ENCODE measurements around the gene C1QTNF3.

C1QTNF3 gene

DNA sequence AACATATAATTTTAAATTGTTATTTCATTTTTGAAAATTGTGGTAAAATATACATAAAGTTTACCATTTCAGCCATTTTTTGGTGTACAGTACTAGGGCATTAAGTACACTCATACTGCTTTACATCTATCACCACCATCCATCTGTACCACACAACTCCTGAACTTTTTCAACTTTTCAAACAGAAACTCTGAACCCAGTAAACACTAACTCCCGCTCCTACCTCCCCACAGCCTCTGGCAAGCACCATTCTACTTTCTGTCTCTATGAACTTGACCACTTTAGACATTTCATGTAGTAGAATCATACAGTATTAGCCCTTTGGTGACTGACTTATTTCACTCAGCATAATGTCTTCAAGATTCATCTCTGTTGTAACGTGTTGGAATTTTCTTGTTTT, 50.1 kb downstream of the C1QTNF3 start:
- DNase-seq = no peak

DNA sequence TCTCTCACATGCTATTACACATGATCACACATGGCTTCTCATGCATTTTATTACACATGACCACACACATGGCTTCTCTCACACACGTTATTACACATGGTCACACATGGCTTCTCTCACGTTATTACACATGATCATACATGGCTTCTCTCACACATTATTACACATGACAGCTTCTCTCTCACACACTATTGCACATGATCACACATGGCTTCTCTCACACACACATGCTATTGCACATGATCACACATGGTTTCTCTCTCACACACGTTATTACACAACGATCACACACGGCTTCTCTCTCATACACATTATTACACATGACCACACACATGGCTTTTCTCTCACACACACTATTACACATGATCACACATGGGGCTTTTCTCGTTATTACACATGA, 57.6 kb downstream of the C1QTNF3 start:
- no peak for DNase-seq

DNA sequence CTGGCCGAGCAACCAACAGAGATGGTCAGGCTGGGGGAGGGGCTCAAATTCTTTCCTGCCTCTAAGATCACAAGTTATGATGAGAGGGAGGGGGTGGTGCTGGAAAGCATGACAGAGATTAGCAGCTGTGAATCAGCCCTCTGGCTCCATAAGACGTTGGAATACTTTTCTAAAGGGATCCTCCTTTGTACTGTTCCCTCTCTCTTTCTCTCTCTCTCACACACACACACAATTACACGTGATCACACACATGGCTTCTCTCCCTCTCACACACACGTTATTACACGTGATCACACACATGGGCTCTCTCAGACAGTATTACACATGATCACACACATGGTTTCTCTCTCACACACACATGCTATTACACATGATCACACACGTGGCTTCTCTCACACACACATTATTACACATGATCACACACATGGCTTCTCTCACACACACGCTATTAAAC, 58.3 kb downstream of the C1QTNF3 start, which contains the start of gene SLC45A2:
Gene SLC45A2 (minus strand): TSS at position 23 of the 454 bp plus-strand sequence. CDS start 110 bp downstream, outside the sequence.
- DNase-seq = no peak

DNA sequence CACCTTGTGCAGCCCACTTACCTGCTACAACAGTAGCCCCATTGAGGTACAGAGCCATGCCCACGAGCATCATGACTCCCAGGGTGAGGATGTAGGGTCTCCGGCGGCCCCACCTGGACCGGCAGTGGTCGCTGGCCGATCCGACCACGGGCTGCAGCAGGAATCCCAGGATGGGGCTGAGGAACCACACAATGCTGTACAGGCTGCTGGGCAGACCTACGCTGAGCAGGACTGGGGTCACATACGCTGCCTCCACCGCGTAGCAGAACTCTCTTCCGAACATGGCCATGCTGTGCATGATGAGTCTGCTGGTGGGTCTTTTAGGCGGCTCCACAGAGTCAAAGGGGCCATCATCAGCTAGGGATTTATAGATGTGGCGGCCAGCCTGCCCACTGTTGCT, 58.8 kb downstream of the C1QTNF3 start:
- DNase-seq = no peak

DNA sequence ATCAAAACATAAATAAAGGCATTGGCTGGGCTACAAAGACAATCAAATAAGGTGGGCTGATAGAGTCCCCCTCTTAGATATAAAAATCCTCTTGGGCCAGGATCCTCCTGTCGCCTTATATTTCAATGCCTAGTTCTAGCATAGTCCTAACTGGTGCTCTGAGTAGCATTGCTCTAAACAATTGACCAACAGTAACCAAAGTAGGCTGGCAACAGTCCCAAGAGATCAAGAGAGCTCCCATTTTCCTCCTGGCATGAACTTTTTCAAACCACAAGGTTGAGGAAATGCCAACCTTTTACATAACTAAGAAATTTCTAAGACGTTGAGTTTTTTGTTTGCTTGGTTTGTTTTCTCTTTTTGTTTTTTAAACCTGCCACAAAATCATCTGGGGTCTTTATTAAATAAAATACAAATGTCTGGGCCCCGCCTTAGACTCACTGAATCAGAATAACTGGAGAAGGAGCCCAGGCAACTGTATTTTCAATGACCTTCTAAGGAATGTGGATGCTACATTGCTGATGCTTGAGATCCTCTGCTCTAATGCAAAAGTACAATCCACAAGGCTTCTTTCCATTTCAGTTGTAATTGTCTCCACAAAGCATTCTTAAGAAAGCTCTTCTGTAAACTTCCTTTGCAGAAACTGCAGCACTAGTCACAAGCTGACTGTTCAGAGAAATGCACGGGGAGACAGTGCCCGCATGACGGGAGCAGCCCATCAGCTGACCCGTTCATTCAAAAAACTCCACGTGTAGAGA, 61.4 kb downstream of the C1QTNF3 start:
- no peak for DNase-seq

DNA sequence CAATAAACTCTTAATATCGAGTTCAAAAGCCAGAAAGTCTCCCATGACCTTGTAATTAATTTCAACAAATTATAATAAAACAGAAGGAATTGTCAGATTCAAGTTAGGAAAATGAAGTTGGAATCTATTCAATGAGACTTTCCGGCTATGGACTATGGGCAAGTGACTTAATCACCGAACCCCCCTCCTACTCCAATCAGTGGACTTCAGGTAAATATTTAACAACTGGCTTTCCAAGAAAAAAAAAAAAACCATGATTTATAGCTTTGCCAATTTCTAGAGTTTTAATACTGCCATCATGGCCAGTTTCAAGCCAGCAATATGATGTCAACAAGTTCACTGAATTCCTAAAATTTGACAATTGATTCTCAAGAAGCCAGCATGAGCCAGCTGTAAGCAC, 63.0 kb downstream of the C1QTNF3 start:
- no peak for DNase-seq

DNA sequence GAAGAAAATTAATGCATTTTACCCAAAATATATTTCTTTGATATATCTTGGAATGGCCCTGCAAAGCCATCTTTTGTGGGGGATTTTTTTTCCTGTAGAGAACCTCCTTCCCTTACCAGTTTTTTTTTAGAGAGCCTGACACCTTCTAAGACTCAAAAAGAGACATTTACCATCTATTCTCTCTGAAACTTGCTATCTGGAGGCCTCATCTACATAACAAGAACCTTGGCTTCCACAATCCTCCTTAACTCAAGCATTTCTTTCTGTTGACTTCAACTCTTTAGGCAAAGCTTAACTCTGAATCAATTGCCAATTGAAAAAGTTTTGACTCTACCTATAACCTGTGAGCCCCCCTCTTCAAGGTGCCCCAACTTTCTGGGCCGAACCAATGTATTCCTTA, 64.7 kb downstream of the C1QTNF3 start:
- no peak for DNase-seq

DNA sequence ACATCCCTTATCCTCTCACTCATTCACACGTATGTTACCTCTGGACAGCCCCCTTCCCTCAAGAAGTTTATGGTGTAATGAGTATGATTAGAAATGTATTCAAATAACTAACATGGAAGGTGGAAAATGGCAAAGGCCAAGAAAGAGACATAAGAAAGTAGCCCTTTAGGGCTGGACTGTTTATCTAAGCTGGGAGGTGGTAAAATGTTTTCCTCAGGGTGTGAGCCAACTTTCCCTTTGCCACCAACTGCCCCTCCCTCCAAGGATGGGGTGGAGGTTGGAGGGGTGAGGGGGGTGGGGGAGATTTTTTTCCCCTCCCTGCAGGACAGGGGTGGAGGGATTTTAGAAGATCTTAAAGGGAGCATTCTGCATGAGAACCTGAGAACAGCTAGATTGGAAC, 66.7 kb downstream of the C1QTNF3 start:
- DNase-seq = no peak

DNA sequence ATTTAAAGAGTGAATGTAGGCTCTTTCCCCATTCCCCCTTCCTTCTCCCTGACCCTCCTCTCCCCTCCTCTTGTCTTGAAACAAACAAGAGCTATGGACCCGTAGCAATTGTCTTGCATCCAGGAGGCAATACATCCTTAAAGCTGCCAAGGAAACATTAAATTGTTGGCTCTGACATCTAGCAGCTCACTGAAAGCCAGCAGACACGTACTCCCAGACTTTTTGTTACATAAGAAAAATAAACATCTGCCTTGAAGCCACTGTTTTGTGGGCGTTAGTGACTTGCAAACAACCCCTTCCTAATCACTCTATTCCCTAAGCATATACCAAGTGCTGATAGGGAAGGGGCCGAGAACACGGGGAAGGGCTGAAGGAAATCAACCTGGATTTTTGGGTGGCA, 67.2 kb downstream of the C1QTNF3 start:
- no peak for DNase-seq

DNA sequence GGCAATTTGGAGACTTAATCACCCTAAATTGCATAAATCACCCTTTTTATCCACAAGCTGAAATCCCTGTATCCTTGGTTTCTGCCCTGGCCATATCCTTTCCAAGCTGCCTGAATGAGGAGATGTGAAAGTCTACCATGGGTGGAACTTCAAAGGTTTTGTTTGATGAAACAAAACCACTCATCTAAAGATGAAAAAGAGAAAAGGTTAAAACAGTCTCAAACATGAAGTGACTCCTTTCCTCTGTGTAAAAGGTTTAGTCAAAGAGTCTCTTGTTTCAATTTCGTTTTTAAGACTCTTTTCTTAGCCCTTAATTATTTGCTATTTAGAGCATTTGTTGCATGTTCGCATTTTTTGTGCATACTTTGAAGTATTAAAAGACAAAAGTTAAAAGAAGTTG, 69.7 kb downstream of the C1QTNF3 start:
- DNase-seq = no peak

DNA sequence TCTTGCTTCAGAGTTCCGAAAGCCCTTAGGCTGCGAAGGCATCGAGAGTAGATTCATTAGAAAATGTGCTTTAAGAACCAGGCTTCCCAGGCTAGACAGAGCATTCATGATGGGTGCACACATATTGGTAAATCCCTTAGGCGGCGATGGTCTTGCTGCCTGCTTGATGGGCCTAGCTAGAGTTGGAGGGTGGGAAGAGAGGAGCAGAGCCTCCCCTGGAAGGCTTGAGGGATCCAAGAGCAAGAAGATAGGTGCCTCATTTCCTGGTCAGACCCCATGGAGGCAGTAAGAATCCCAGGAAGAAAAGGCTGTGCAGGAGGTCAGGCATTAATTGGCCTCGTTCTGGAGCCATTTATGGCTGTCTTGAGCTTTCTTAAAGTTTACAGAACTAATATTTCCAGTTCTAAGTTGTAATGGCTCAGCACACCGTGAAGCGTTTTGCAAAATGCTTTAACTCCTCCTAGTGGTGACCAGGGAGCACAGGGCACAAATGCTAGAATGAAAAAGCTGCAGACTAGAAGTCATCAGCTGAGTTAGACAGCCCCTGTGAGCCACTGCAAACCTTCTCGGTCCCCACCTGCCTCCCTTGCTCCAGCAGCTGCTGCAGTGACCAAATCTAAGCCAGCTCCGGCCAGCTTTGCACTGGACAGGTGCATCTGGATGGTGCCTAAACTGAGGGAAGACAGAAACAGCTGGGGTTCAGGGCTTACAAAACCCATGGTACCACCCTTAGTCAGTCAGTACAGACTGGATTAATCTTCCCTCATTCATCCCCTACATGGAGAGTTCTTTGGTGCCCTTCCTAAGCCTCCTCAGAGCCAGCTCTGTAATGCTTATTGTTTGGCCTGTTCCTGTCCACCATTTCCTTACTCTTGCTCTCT, 73.2 kb downstream of the C1QTNF3 start:
- no peak for DNase-seq

DNA sequence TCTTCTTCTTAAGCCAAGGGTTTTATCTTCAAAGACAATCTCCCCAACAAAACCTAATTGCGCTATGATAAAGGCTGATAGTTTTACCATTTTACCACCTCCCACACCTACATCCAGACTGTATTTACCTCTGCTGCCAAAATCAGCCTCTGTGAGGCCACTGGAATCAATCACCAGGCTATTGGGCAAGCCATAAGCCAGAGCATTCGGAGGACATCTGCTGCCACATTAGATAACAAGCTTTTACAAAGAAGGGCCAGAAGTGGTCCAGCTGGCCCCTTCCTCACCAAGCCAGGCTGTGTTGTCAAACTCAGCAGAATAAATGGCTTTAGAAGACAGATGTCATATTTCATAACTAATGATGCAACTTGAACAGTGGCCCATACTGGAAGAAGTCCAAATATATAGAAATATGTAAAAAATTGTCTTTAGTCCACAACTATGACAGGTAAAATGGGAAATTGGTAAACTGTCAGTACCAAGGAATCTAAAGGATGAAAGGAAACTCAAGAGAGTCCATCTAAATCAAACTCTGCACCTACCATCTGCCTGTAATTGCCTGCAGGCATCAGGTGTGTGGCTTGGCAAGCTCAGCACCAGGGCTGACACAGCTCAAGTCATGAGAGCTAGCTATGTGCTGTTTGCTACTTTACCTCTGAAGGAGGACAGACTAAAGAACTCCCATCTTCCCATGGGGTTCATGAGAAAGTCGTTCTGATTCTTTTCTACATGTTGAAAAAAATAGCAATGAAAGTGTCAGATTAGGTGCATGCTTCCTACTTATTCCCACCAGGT, 74.6 kb downstream of the C1QTNF3 start:
- DNase-seq = no peak
